ENCODE data around the gene IQCH.

GRCh38 chr15:67506775-67507747 is 252.5 kb downstream of the IQCH start:
- TF ChIP-seq POLR2AphosphoS5 (IDR thresholded peaks at IDR 0.05; ENCODE audit: borderline replicate concordance, low read depth, low read length) (no peak), EZH2 (IDR thresholded peaks at IDR 0.05) (no peak), FOXP2 (optimal IDR thresholded peaks at IDR 0.05; ENCODE audit: control extremely low read depth, extremely low read length, insufficient read depth) (no peak)
